Putamen (tissue), 1 donor: ENCODE measurements around the gene OR4X1.
"Not testable (repeated sequence)": the region's sequence is repeated elsewhere in the genome, so short reads cannot be mapped to it uniquely, and the experiment has no call there.

Experiments
- DNase-seq: peaks from one replicate; pipeline ENCODE4 v3.0.0-alpha.2; 2016; ENCODE audit warnings: low spot score

OR4X1 gene, protein sequence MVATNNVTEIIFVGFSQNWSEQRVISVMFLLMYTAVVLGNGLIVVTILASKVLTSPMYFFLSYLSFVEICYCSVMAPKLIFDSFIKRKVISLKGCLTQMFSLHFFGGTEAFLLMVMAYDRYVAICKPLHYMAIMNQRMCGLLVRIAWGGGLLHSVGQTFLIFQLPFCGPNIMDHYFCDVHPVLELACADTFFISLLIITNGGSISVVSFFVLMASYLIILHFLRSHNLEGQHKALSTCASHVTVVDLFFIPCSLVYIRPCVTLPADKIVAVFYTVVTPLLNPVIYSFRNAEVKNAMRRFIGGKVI

DNA sequence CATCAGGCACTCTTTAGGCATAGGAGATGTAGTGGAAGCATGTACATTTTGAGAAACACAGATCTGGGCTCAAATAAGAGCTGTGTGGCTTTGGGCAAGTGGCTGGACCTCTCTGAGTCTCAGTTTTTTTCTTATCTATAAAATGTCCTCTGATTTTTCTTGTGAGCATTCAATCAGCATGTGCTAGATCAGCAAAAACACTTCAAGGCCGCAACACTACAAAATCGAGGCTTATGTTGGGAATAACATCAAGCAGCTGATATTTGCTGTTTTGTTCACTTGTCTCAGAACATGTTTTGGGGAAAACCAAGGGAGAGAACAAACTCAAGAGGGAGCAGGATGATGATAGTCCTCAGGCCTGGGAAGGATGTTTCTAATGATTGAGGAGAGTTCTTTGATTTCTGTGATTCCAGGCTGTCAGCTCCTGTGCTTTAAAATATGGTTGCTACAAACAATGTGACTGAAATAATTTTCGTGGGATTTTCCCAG lies at the start of gene OR4X1:
Gene OR4X1, plus strand, starts transcription at position 439 of the 489 bp plus-strand sequence. Its CDS starts 0 bp downstream, at position 439.
- no peak for DNase-seq

DNA sequence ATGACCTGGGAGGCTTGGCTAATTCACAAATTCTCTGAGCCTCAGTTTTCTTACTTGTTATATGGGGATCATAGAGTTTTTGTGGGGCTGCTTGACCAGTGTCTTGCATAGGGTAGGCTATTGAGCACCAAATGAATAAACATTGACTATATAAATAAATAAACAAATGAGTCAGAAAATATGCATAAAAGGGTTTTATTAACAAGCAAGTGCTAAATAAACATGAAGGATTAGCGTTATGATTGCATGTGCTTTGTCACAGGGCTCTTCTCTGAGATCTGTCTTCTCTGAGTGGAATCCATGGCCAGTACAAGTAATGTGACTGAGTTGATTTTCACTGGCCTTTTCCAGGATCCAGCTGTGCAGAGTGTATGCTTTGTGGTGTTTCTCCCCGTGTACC lies 47.2 kb upstream of the OR4X1 start, which contains the start of gene OR4B1:
Gene OR4B1, plus strand, starts transcription at position 301 of the 400 bp plus-strand sequence. Its CDS starts 0 bp downstream, at position 301.
- no peak for DNase-seq

DNA sequence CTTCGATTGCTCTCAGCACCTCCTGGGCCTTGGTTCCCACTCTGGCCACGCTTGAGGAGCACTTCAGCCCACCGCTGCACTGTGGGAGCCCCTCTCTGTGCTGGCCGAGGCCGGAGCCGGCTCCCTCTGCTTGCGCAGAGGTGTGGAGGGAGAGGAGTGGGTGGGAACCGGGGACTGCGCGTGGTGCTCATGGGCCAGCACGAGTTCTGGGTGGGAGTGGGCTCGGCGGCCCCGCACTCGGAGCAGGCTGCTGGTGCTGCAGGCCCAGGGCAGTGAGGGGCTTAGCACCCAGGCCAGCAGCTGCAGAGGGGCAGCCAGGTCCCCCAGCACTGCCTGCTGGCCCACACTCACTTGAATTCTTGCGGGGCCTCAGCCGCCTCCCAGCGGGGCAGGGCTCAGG lies 34.9 kb upstream of the OR4X1 start:
- no peak for DNase-seq

DNA sequence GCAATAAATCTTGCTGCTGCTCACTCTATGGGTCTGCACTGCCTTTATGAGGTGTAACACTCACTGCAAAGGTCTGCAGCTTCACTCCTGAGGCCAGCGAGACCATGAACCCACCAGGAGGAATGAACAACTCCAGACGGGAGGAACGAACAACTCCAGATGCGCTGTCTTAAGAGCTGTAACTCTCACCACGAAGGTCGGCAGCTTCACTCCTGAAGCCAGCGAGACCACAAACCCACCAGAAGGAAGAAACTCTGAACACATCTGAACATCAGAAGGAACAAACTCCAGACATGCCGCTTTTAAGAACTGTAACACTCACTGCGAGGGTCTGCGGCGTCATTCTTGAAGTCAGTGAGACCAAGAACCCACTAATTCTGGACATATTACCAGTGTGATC lies 33.6 kb upstream of the OR4X1 start:
- not testable (repeated sequence) for DNase-seq

DNA sequence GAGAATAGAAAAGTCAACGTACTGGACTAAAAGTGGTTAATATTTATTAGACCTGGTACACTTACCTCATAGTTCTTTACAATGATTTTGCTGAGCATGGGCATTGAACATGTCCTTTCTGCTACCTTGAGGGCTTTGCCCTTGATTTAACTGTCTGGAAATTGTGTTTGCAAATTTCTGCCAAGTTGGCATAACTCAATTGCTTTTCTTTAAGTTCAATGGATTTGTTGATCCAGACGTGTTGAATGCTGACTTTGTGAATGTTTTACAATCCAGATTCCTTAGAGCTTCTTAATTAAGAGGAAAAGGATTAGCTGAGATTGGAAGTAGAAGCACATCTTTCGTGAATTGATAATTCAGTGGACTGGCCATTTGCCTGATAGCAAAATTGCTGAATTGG lies 25.9 kb upstream of the OR4X1 start:
- DNase-seq = no peak

DNA sequence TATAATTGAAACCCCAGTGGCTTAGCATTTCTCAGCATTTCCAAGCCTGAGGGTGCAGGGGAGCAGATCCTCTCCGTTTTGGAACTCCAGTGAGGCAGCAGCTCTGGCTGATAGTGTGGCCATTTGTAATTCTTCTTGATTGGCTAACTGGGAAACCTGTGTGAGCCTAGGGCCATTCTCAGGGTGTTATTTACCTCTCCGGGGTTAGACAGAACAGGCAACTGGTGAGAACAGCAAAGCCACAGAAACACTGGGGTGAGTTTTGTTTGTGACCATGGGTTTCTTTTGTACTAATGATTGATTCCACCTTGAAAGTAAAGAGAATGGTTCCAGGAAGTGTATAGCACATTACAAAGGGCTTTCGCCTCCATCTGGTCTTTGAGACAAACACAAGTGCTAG lies 21.2 kb upstream of the OR4X1 start:
- DNase-seq = no peak

DNA sequence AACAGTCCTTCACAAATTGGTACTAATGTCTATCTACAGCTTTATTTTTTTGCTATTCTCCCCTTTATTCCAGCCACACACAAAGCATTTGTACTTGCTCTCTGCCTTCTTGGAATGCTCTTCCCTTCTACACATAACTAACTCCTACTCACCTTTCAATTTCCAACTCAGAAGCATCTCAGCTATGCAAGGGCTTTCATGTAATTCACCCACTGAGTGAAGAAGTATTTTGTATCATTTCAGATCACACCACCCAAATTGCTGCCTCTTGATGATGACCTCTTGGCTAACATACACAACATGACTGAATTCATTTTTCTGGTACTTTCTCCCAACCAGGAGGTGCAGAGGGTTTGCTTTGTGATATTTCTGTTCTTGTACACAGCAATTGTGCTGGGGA lies 18.9 kb upstream of the OR4X1 start, which contains the start of gene OR4X2:
Gene OR4X2, plus strand, starts transcription at position 301 of the 400 bp plus-strand sequence. Its CDS starts 0 bp downstream, at position 301.
- no peak for DNase-seq

DNA sequence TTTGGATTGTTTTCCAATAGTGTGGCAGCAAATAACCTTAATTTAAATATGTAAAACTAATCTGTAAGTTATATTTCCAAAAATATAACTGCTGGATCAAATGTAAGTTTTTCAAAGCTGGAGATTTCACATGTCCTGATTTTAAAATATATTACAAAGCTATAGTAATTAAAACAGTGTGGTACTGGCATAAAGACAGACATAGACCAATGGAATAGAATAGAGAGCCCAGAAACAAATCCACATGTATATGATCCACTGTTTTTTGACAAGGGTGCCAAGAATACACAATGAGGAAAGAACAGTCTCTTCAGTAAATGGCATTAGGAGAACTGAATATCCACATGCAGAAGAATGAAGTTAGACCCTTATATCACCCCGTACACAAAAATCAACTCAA lies 14.8 kb upstream of the OR4X1 start:
- no peak for DNase-seq

DNA sequence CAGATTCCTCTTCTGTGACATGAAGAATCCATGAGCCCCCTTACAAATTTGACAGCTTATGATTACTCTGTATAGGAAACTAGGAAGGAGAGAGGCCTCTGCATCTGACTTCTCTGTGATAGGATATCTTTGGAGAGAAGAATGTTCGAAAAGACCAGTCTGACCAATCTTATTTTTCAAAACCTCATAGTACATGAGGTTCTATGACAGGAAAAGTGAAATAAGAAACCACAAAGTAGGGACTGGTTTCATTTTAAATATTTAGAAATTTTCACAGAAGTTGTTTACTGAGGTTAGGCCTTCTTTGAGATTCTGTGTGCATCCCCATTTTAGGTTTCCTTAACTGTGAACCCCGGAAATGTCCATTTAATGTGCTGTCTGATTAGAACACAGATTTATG lies 2.1 kb upstream of the OR4X1 start:
- no peak for DNase-seq

DNA sequence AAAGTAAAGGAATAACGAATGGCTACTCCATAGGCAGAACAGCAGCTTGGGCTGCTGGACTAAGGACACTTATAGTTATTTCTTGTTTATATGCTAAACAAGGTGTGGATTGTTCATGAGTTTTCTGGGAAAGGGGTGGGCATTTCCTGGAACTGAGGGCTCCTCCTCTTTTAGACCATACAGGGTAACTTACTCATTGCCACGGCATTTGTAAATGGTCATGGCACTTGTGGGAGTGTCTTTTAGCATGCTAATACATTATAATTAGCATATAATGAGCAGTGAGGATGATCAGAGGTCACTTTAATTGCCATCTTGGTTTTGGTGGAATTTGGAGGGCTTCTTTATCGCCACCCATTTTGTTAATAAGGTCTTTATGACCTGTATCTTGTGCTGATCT lies 7.0 kb downstream of the OR4X1 start:
- no peak for DNase-seq

DNA sequence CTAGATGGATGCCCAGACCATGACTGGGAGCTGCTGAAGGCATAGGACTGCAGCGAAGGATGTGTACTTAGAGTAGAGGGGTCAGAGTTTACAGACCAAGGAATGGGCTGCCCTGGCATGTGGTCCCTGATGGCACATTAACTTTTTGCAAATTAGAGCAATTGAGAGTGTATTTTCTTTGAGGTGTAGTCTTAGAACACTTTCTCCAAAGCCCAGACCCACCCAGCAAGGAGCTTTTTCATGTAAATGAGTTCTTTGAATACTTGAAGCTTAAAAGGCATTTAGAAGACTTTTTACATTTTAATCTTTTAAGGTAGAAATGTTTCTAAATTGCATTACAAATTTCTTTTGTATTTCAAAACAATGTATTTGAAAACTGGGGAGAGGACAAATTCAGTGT lies 8.9 kb downstream of the OR4X1 start:
- DNase-seq = no peak

DNA sequence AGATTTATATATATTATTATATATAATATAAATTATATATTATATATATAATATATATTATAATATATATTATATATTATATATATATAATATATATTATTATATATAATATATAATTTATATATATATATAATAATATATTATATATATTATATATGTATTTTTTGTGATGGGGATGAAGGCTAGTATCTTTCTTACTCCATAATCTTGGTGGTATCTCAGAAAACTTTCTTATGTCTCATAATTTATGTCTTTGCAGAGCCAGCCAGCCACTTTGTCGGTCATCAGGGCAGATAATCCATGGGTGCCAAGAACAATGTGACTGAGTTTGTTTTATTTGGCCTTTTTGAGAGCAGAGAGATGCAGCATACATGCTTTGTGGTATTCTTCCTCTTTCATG lies 42.3 kb downstream of the OR4X1 start, which contains the start of gene OR4S1:
Gene OR4S1, plus strand, starts transcription at position 301 of the 400 bp plus-strand sequence. Its CDS starts 0 bp downstream, at position 301.
- DNase-seq = no peak

DNA sequence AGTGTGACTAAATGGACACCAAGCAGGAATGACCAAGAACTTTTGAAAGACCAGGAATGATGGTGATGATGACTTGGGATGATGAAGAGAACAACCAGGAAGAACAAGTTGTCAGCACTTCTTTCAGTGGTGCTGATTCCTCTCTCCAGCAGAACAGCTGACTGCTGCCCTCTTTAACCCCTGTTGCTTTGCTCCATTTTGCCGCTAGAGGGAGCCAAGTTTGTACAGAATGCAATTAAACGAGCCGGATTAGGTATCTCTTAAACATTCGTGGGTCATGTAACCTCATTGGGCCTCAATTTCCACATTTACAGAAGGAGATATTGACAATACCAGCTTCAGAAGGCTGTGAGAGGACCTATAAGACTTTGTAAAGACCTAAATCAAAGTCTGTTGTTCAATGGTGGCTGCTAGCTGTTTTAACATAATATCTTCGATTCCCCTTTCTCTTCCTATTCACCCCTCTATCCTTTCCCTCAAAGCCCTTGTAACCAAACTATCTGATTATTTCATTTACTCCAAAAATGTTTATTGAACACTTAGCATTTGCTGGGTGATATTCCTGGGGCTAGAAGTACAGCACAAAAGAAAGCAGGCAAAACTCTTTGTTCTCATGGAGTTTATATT lies 44.2 kb downstream of the OR4X1 start:
- DNase-seq = peak; percentile 59

DNA sequence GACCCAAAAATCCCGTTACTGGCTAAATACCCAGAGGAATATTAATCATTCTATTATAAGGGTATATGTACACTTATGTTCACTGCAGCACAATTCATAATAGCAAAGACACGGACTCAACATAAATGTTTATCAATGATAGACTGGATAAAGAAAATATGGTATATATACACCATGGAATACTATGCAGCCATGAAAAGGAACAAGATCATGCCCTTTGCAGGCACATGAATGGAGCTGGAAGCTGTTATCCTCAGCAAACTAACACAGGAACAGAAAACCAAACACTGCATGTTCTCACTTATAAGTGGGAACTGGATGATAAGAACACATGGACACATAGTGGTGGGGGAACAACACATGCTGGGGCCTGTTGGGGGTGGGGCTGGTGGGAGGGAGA lies 49.9 kb downstream of the OR4X1 start:
- DNase-seq = not testable (repeated sequence)
